HL-60/S4 (cell line): Measurements from ENCODE around the gene APOA4.

Experiments
- in situ Hi-C: fragments of 300-500 bp; cut with MboI; formaldehyde crosslinking; loops from 2 replicates; pipeline ENCODE4 v1.14.3; 2022; ENCODE audit warnings: low sequenced_read_pairs

APOA4 gene

DNA sequence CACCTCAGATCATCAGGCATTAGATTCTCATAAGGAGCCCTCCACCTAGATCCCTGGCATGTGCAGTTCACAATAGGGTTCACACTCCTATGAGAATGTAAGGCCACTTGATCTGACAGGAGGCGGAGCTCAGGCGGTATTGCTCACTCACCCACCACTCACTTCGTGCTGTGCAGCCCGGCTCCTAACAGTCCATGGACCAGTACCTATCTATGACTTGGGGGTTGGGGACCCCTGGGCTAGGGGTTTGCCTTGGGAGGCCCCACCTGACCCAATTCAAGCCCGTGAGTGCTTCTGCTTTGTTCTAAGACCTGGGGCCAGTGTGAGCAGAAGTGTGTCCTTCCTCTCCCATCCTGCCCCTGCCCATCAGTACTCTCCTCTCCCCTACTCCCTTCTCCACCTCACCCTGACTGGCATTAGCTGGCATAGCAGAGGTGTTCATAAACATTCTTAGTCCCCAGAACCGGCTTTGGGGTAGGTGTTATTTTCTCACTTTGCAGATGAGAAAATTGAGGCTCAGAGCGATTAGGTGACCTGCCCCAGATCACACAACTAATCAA lies 8.8 kb upstream of the APOA4 start:
- in situ Hi-C loops = no loop called here

DNA sequence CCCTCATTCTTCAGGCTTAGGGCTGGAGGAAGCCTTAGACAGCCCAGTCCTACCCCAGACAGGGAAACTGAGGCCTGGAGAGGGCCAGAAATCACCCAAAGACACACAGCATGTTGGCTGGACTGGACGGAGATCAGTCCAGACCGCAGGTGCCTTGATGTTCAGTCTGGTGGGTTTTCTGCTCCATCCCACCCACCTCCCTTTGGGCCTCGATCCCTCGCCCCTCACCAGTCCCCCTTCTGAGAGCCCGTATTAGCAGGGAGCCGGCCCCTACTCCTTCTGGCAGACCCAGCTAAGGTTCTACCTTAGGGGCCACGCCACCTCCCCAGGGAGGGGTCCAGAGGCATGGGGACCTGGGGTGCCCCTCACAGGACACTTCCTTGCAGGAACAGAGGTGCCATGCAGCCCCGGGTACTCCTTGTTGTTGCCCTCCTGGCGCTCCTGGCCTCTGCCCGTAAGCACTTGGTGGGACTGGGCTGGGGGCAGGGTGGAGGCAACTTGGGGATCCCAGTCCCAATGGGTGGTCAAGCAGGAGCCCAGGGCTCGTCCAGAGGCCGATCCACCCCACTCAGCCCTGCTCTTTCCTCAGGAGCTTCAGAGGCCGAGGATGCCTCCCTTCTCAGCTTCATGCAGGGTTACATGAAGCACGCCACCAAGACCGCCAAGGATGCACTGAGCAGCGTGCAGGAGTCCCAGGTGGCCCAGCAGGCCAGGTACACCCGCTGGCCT lies 7.2 kb upstream of the APOA4 start:
- in situ Hi-C loops = no loop called here

DNA sequence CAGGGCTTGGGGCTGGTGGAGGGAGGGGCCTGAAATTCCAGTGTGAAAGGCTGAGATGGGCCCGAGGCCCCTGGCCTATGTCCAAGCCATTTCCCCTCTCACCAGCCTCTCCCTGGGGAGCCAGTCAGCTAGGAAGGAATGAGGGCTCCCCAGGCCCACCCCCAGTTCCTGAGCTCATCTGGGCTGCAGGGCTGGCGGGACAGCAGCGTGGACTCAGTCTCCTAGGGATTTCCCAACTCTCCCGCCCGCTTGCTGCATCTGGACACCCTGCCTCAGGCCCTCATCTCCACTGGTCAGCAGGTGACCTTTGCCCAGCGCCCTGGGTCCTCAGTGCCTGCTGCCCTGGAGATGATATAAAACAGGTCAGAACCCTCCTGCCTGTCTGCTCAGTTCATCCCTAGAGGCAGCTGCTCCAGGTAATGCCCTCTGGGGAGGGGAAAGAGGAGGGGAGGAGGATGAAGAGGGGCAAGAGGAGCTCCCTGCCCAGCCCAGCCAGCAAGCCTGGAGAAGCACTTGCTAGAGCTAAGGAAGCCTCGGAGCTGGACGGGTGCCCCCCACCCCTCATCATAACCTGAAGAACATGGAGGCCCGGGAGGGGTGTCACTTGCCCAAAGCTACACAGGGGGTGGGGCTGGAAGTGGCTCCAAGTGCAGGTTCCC lies 6.5 kb upstream of the APOA4 start, which contains the start of gene APOC3:
APOC3 (plus strand) TSS at position 383 of the 659 bp plus-strand sequence. CDS start 676 bp downstream, outside the sequence.
- in situ Hi-C loops = no loop called here

DNA sequence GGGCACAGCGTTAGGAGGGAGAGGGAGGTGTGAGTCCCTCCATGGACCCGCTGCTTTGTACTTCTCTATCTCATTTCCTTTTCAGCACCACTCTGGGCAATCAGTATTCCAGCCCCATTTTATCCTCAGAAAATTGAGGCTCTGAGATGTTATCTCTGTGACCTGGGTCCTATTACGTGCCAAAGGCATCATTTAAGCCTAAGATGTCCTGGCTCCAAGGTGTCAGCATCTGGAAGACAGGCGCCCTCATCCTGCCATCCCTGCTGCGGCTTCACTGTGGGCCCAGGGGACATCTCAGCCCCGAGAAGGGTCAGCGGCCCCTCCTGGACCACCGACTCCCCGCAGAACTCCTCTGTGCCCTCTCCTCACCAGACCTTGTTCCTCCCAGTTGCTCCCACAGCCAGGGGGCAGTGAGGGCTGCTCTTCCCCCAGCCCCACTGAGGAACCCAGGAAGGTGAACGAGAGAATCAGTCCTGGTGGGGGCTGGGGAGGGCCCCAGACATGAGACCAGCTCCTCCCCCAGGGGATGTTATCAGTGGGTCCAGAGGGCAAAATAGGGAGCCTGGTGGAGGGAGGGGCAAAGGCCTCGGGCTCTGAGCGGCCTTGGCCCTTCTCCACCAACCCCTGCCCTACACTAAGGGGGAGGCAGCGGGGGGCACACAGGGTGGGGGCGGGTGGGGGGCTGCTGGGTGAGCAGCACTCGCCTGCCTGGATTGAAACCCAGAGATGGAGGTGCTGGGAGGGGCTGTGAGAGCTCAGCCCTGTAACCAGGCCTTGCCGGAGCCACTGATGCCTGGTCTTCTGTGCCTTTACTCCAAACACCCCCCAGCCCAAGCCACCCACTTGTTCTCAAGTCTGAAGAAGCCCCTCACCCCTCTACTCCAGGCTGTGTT lies 5.8 kb upstream of the APOA4 start:
- in situ Hi-C loops = no loop called here

DNA sequence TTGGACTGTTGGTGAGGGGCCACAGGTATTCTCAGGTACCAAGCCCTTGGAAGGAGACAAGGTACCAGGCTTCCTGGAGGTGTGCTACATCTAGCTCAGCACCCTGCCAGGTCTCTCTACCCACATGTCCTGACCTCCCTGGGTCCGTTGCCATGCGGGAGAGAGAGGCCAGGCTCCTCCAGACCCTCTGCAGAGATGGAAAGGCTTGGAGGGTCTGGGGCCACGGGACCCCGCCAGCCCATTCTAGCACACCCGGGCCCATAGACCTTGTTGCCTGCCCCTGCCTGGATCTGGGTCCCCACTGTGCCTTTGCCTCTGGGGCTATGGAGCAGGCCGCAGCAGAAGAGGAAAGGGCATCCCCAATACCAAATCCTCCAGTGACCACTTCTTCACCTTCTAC lies 4.4 kb upstream of the APOA4 start:
- in situ Hi-C loops = no loop called here

DNA sequence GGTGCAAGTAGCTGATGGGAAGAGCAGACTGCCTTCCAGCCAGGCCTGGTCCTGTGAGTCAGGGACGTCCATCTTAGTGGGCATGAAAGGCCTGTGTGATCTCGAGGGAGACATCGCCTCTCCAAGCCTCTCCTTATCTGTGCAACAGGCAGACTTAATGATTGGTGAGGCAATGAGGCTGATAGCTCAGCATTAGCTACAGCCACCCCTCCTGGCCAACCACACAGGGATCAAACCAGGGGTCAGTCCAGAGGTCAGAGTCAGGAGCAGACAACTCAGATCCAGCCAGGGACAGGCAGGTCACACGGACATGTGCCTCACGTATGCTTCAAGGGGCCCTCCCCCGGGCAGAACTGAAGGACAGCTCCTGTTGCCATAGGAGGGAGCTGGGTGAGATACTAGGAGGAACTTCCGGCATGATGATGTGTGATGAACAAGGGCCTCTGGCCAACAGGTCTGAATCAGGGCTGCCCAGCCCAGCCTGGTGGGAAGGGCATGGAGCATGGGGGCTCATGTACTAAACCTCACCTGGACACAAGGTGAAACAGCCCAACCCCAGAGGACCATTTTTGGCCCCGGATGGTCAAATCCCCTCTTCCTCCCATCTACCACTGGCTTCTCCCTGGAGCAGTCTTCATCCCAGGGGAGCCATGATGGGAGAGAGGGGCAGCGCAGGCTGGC lies 3.8 kb upstream of the APOA4 start:
- in situ Hi-C loops = no loop called here

DNA sequence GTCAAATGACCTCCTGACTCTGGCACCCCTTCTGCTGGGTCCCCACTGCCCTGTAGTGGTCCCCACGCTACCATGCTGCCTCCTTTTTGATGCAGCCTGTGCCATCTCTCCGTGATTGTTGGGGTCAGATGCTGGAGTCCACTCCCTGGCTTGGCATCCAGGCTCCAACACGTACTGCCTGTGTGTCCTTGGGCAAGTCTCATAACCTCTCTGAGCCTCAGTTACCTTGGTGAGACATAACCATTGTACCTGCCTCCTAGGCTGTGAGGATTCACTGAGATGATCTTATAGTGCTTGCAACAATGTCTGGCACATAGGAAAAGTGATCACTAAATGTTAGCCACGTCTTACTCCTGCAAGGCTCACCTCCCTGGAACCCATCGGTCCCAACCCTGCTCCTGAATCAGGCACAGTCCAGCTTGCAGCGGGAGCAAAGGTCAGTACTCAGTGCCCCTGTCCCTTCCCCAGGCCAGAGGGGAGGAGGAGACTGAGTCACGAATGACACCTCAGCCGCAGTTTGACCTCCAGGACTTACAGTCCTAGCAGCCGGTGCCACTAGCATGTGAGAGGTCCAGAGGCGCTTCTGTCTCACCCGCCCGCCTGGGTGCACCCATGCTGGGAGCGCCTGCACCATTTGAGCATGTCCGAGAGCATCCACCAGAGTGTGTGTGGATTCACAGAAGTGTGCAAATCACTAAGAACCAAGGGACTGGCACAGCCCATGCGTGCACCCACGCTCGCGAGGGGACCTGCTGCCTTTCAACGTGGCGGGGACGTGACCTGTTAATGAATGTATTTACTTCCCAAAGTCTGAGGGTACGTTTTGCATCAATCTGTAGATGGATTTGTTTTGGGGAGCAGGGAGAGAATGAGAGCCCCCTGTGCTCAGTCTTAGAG lies 3.0 kb upstream of the APOA4 start:
- in situ Hi-C loops = no loop called here

DNA sequence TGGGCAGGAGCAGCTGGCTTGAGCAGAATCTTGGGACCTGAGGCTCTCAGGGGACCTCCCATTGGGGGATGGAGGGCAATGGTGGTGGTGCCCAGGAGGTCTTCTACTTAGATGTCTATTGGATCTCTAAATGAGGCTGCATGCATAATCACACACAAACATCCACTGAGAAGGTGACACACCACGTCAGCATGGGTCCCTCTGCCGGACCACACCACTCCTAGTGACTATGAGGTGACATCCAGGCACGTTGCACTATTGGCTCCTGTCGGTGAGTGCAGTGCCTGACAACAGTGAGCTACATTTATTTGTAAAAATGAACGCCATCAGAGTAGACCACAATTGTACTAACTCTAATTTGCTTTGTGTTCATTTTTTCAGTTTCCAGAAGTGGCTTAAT lies 2.3 kb upstream of the APOA4 start:
- in situ Hi-C loops = no loop called here

DNA sequence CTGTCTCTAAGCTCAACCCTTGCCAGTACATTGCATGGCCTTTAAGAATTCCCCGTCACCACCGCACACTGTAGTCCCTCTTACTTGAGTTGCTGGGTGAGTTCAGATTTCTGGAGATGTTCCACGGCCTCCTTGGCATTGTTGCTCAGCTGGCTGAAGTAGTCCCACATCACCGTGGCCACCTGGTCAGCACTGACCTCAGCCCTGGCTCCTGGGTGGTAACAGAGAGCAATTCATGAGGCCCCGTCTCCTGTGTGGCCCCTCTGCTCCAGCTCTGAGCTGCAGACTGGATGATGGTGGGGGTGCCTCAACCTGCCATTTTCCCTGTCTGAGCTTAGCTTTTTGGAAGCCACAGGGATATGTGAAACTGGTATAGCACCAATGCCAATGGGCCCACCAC lies 529 bp downstream of the APOA4 start:
- in situ Hi-C loops = no loop called here

DNA sequence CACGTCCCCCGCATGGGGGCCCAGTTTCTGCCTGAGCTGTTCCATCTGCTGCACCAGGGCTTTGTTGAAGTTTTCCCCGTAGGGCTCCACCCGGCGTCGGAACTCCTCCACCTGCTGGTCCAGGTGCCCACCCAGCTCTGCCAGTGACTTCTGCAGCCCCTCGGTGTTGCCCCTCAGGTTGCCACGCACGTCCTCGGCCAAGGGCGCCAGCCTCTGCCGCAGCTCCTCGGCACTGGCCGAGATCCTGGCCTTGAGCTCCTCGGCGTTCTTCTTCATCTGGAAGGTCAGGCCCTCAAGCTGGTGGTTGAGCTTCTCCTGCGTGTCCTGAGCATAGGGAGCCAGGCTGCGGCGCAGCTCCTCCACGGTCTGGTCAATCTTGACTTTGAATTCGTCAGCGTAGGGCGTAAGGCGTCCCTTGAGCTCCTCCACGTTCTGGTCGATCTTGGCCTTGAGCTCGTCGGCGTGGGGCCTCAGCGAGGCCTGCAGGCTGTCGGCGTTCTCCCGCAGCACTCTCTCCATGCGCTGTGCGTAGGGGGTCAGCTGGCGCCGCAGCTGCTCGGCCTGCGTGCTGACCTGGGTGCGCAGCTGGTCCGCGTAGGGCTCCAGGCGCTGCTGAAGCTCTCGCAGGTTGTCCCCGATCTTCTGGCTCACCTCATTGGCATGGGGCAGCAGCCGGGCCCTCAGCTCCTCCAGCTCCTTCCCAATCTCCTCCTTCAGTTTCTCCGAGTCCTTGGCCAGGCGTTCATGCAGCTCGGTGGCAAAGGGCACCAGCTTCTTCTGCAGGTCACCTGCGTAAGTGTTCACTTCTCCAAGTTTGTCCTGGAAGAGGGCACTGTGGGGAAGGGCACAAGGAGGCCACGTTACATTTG lies 1.8 kb downstream of the APOA4 start:
- in situ Hi-C loops = no loop called here

DNA sequence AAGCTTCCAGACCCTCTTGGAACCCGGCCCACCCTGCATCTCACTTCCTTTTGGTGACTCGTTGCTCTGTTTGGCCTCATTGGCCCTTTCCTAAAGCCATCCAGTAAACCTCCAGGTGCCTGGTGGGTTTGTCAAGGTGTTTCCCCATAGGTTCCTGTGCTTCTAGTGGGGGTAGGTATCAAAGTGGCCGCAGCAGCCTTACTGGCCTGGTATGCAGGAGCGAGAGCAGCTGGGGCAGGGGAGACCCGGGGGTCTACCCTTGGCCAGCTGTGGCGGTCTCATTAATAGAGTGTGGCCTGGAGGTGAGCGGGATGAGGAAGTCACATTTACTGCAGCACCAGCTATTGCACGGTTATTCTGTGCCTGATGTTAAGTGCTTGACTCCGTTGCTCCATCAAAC lies 4.1 kb downstream of the APOA4 start:
- in situ Hi-C loops = no loop called here

DNA sequence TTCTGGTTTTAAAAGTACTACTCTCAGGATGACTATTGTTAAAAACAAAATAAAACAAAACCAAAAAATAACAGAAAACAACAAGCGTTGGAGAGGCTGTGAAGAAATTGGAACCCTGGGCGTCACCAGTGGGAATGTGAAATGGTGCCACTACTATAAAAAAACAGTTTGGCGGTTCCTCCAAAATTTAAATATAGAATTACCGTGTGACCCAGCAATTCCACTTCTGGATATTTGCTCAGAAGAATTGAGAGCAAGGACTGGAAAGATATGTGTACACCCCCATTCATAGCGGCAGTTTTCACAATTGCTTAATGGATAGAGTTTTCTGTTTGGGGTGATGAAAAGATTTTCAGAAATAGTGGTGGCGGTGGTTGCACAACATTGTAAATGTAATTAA lies 8.6 kb downstream of the APOA4 start:
- in situ Hi-C loops = no loop called here

DNA sequence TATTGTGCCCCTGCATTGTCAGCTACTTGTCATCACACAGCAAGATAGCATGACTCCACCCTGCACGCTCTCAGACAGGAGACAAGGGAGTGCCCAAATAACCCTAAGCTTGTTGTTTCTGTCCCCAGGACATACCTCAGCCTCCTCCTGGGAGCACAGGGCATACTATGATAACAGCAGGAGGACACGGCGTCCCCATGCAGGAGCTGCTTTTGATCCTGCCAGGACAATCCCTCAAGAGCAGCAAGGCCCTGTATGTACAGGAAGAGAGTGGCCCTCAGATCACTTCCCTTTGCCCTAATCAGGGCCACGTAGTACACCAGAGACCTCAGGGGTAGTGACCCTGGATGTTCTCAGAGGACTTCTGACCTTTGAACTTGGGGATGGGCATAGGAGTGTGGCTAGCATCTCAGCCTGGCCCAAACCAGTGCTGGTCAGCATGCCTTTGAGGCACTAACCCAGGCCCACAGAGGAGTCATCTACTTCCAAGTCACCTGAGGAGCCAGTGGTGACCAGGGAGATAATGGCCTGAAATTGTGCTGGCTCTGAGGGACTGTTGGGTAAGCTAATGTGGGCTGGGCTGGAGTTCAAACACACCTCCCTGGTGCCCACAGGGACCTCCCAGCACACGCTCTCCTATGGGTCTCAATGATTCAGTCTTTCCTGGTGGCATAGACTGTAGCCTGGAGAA lies 9.2 kb downstream of the APOA4 start:
- in situ Hi-C loops = no loop called here

DNA sequence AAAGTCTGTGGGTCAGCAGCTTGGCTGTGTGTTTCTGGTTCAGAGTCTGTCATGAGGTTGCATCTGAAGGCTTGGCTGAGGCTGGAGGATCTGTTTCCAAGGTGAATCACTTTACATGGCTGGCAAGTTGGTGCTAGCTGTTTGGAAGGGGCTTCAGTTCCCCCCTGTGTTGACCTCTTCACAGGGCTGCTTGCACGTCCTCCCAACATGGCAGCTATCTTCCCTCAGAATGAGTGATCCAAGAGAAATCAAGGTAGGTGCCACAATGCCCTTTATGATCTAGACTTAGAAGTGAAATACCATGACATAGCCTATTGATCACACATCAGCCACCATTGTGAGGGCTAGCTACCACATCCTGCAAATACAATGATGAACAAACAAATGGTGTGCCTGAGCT lies 9.9 kb downstream of the APOA4 start:
- in situ Hi-C loops = no loop called here

DNA sequence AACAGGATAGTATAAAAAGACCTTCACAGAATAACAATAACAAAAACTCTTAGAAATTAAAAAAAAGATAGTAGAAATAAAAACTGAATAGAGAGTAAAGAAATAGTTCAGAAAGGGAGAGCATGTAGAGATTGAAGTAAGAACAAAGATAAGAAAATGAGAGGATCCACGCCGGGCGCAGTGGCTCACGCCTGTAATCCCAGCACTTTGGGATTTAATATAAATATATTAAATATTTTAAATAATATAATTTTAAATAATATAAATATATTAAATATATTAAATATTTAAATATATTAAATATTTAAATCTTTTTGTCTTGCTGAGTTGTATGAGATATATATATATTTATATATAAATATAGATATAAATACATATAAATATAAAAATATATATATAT lies 11.0 kb downstream of the APOA4 start:
- in situ Hi-C loops = no loop called here

DNA sequence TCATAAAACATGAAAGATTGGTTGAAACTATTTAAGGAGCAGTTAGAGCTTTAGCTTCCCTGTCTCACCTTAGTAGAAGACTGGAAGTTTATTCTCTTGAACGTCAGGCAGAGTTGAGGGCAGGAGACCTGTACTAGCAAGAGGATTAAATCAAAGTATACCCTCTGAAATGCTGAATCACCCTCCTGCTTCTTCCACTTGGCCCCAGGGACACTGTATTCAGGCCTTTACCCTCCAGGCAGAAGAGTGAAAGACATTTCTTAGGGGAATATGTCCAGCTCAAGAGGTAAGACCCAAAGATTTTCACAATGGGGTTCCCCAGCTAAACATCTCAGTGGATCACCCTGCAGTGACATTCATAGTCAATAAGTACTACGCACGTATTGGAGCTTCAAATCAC lies 11.9 kb downstream of the APOA4 start:
- in situ Hi-C loops = no loop called here

DNA sequence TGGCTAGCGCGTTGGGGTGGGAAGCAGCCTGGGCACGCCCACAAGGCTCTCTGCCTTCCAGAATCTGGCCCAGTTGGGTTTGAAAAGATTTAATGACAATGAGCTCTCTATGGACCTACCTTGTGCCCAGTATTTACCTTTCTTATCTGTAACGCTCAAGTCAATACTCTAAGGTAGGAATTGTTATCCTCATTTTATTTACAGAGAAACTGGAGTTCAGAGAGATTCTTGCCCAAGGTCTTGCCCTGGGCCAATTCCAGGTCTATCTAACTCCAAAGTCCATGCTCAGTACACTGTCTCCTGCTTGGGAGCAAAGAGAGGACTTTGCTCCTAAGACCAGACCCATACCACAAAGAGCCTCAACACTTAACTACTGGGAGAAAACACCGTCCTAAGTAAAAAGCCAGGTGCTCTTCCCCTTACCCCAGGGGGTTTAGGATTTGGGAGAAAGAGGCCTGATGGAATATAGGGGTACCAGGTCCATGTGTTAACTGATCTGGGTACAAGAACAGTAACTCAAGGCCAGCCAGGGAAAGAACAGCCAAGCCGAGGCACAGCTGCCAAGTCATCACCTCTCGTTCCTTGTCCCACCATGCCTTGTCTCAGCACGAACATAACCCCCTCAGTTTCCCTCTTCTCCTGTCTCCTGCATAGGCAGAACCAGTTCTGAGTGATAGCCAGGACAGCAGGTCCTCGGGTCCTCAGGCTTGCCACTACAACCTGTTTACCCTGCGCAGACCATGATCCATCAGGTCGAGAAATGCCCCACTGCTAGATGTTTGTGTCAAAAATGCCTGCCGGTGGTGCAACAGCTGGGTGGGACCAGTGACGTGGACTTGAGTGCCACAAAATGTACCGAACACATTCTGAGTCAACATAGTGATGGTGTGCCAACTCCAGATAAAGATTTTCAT lies 14.6 kb downstream of the APOA4 start:
- in situ Hi-C loops = no loop called here
